Fibroblast of lung (primary cell): ENCODE measurements around the gene AVPI1. TPM values are rescaled to one million over a fixed set of nuclear protein-coding genes. Genes with fewer than 3 reads are reported as not detected.

Source experiments
- DNase-seq, 2 donors: peaks; one replicate each; pipeline versions ENCODE4 v3.0.0 to v3.0.0-alpha.2; 2010; ENCODE audit warnings: low read depth in 2 of 2
- H2AFZ ChIP-seq: 2 replicates; pipeline ENCODE4 v1.5.1; 2012; ENCODE audit warnings: low read length, control low read depth, inconsistent platforms
- H3K27ac ChIP-seq: 2 replicates; pipeline ENCODE4 v1.5.1; 2011; ENCODE audit warnings: low read length, control low read depth; ENCODE audit not compliant: insufficient read depth
- H3K27me3 ChIP-seq: 2 replicates; pipeline ENCODE4 v1.5.1; 2011; ENCODE audit warnings: mild to moderate bottlenecking, low read length; ENCODE audit not compliant: control insufficient read depth, insufficient read depth
- H3K36me3 ChIP-seq: 2 replicates; pipeline ENCODE4 v1.5.1; 2011; ENCODE audit warnings: low read length; ENCODE audit not compliant: control insufficient read depth, insufficient read depth
- H3K4me1 ChIP-seq: 2 replicates; pipeline ENCODE4 v1.5.1; 2011; ENCODE audit warnings: low read length; ENCODE audit not compliant: control insufficient read depth, insufficient read depth; ENCODE audit errors: extremely low read depth
- H3K4me2 ChIP-seq: 2 replicates; pipeline ENCODE4 v1.5.1; 2011; ENCODE audit warnings: low read length, control low read depth; ENCODE audit not compliant: insufficient read depth; ENCODE audit errors: extremely low read depth
- H3K4me3 ChIP-seq, 4 experiments: fragments of 200-600 bp in 1 of 4; sonication (generic) in 1 of 4; replicated peaks in 1 of 4; 2 replicates each; pipeline ENCODE4 v1.5.1; 2011 to 2016; ENCODE audit warnings: low read length in 4 of 4, low read depth in 3 of 4, mild to moderate bottlenecking in 3 of 4, control low read depth in 2 of 4, inconsistent platforms in 1 of 4, mixed read lengths in 1 of 4; ENCODE audit not compliant: insufficient read depth in 1 of 4; ENCODE audit errors: control extremely low read depth in 1 of 4
- H3K79me2 ChIP-seq: 2 replicates; pipeline ENCODE4 v1.5.1; 2012; ENCODE audit warnings: mild to moderate bottlenecking, low read length, inconsistent platforms; ENCODE audit not compliant: control insufficient read depth, insufficient read depth
- H3K9ac ChIP-seq: 2 replicates; pipeline ENCODE4 v1.5.1; 2011; ENCODE audit warnings: mild to moderate bottlenecking, low read length, control low read depth; ENCODE audit not compliant: insufficient read depth
- H3K9me3 ChIP-seq: 2 replicates; pipeline ENCODE4 v1.5.1; 2012; ENCODE audit warnings: low read depth, low read length; ENCODE audit not compliant: control insufficient read depth, insufficient read depth
- H4K20me1 ChIP-seq: 2 replicates; pipeline ENCODE4 v1.5.1; 2011; ENCODE audit warnings: low read length; ENCODE audit not compliant: control insufficient read depth, insufficient read depth; ENCODE audit errors: extremely low read depth
- EZH2 ChIP-seq: IDR thresholded peaks from 2 replicates; pipeline ENCODE4 v1.5.1; 2012; ENCODE audit warnings: low read length, control low read depth, mild to moderate bottlenecking; ENCODE audit errors: missing control alignments
- polyA minus RNA-seq: library from RNA; depleted of rRNA, polyadenylated mRNA; stranded (reverse); fragments of >200 nt; gene quantifications from 2 replicates; pipeline ENCODE4 v1.2.3, GENCODE V29; 2011; ENCODE audit warnings: low replicate concordance
- polyA plus RNA-seq, 2 donors: library from polyadenylated mRNA; depleted of rRNA in 1 of 2; stranded (reverse) in 1 of 2; unstranded in 1 of 2; fragments of >200 nt; gene quantifications; 2 replicates each; pipeline ENCODE4 v1.2.1, GENCODE V29; 2011 to 2012; ENCODE audit warnings: missing spikeins in 1 of 2
- total RNA-seq: library from RNA; depleted of rRNA; stranded (reverse); fragments of >200 nt; gene quantifications from 2 replicates; pipeline ENCODE4 v1.2.1, GENCODE V29; 2014
- TF ChIP-seq, protein P1 (sequence below), 2 donors: IDR thresholded peaks in 1 of 2; conservative IDR thresholded peaks in 1 of 2; 1 replicate in 1 of 2; 2 replicates in 1 of 2; pipeline ENCODE4 v1.5.1; 2011 to 2012; ENCODE audit warnings: low read length in 2 of 2, control low read depth in 1 of 2, inconsistent platforms in 1 of 2, low read depth in 1 of 2, mild to moderate bottlenecking in 1 of 2

Gene AVPI1, protein sequence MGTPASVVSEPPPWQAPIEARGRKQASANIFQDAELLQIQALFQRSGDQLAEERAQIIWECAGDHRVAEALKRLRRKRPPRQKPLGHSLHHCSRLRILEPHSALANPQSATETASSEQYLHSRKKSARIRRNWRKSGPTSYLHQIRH
- total RNA-seq (31.8 and 77.5 TPM in 2 replicates), polyA plus RNA-seq (14.3 and 14.9 TPM in 2 replicates), polyA minus RNA-seq (21.2 and 26.7 TPM in 2 replicates)
- polyA plus RNA-seq (2012), result 25.4 and 27.1 TPM in 2 replicates

DNA sequence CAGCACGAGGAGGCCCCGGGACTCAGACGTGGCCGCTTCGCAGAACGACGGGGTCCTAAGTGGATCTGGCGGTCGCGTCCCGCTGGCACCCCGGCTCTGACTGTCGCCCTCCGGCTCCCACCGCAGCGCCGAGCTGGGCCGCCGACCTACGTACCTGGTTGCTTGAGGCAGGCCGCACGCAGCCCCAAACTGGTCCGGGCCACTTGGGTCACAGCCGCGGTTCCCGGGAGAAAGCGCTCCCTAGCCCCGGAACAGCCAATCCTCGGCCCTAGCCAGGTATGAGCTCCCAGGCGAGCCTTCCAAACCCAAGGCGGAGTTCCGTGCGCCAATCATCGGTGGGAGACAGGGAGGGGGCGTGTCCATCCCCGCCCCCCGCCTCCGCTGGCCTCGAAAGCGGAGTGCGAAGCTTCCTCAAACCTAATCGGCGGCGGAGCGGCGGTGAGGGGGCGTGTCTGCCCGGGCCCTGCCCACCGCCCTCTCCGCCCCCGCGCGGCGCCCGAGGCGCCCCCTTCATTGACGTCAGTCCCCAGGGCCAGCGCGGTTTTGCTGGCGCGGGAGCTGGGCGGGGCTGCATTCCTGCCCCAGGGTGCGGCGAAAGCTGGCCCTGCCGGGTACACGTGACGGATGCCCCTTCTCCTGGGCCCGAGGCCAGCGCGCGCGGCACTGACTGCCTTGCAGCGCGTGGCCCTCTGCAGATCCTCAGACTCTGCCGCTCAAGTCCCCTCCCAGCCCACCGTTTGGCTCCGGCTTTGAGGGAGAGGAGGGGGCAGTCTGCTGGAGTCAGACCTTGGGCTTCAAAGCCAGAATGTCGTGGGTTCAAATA lies at the start of gene AVPI1:
TSS of gene AVPI1 (minus strand) at position 280 of the 823 bp plus-strand sequence. CDS start 7,336 bp downstream, outside the sequence.
- Histone ChIP-seq H3K4me3 (peak within 1 kb of the TSS; percentile 28 to 92 (median 76)), H3K9me3 (no peaks in the 10 kb centered on the region), H3K4me2 (peak within 1 kb of the TSS; percentile 85), H3K27ac (peak within 1 kb of the TSS; percentile 93), H2AFZ (no peak within 1 kb of the TSS), H3K79me2 (peaks cover 31% of the 10 kb centered on the region), H3K27me3 (no peaks in the 10 kb centered on the region), H3K36me3 (no peaks in the 10 kb centered on the region), H3K9ac (peak within 1 kb of the TSS; percentile 81), H3K4me1 (peaks cover 25% of the 10 kb centered on the region), H4K20me1 (no peaks in the 10 kb centered on the region)
- peak; percentile 96 to 98 for DNase-seq
- no peak for TF ChIP-seq EZH2

DNA sequence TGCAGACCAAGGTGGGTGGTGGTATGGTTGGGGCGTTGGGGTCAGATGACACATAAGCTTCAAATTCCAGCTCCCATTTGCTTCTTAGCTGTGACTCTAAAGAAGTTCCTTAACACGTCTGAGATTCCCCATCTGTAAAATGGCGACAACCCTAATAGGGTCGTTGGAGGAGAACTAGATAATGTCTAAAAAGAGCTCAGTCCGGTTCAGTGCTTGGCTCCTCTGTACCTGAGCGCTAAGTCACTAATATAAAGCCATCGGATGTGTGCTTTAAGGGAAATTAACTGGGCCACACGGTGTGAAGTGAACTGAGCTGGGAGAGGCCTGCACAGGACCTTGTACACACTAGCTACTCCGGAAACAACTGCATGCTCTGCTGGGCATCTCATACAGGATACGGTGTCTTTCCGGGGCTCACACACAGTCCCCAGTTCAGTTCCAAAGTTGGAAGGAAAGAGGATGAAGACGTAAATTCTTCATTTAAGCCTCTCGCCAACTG lies 49.4 kb upstream of the AVPI1 start:
- Histone ChIP-seq H3K4me1 (peaks cover 4% of the 10 kb centered on the region), H3K27ac (peak overlapping the region; percentile 95), H3K4me3 (peak overlapping the region in 1 of 4 experiments; percentile 100), H3K36me3 (no peaks in the 10 kb centered on the region), H3K9ac (no peak overlapping the region), H3K79me2 (peaks cover 25% of the 10 kb centered on the region), H3K4me2 (no peak overlapping the region), H2AFZ (peak overlapping the region; percentile 58), H4K20me1 (no peaks in the 10 kb centered on the region), H3K27me3 (no peaks in the 10 kb centered on the region), H3K9me3 (no peaks in the 10 kb centered on the region)
- TF ChIP-seq, protein P1, sequence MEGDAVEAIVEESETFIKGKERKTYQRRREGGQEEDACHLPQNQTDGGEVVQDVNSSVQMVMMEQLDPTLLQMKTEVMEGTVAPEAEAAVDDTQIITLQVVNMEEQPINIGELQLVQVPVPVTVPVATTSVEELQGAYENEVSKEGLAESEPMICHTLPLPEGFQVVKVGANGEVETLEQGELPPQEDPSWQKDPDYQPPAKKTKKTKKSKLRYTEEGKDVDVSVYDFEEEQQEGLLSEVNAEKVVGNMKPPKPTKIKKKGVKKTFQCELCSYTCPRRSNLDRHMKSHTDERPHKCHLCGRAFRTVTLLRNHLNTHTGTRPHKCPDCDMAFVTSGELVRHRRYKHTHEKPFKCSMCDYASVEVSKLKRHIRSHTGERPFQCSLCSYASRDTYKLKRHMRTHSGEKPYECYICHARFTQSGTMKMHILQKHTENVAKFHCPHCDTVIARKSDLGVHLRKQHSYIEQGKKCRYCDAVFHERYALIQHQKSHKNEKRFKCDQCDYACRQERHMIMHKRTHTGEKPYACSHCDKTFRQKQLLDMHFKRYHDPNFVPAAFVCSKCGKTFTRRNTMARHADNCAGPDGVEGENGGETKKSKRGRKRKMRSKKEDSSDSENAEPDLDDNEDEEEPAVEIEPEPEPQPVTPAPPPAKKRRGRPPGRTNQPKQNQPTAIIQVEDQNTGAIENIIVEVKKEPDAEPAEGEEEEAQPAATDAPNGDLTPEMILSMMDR (conservative IDR thresholded peaks at IDR 0.05 in 1 of 2, IDR thresholded peaks at IDR 0.05 in 1 of 2; ENCODE audit: low read depth in 1 of 2, low read length in 2 of 2), result no peak
- no peak for TF ChIP-seq EZH2
- DNase-seq, result no peak

DNA sequence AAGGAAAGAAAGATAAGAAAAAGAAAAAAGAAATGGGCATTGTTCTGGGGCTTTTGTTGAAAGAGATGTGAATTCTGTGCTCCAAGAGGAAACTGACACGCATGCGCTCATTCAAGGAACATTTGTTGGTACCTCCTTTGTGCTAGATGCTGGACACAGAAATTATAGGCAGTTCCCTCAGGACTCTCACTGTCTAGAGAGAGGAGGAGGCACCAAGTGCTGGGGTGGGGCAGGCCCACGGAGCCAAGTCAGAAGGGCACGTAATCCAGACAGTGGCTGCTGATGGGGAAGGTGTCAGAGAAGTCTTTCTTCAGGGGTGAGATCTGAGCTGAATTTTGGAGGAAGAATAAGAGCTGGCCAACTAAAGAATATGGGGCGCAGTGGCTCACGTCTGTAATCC lies 47.0 kb upstream of the AVPI1 start:
- Histone ChIP-seq H3K27me3 (no peaks in the 10 kb centered on the region), H3K4me1 (peaks cover 4% of the 10 kb centered on the region), H2AFZ (no peak overlapping the region), H3K9me3 (no peaks in the 10 kb centered on the region), H4K20me1 (no peaks in the 10 kb centered on the region), H3K36me3 (no peaks in the 10 kb centered on the region), H3K4me3 (no peak overlapping the region), H3K27ac (no peak overlapping the region), H3K79me2 (peaks cover 16% of the 10 kb centered on the region), H3K4me2 (no peak overlapping the region), H3K9ac (no peak overlapping the region)
- TF ChIP-seq, protein P1 (conservative IDR thresholded peaks at IDR 0.05 in 1 of 2, IDR thresholded peaks at IDR 0.05 in 1 of 2; ENCODE audit: low read depth in 1 of 2, low read length in 2 of 2), result no peak
- TF ChIP-seq EZH2, result no peak
- DNase-seq, result no peak
